Measurements from ENCODE around the gene COPG2.
"Not testable (repeated sequence)": the region's sequence is repeated elsewhere in the genome, so short reads cannot be mapped to it uniquely, and the experiment has no call there.

COPG2 gene

DNA sequence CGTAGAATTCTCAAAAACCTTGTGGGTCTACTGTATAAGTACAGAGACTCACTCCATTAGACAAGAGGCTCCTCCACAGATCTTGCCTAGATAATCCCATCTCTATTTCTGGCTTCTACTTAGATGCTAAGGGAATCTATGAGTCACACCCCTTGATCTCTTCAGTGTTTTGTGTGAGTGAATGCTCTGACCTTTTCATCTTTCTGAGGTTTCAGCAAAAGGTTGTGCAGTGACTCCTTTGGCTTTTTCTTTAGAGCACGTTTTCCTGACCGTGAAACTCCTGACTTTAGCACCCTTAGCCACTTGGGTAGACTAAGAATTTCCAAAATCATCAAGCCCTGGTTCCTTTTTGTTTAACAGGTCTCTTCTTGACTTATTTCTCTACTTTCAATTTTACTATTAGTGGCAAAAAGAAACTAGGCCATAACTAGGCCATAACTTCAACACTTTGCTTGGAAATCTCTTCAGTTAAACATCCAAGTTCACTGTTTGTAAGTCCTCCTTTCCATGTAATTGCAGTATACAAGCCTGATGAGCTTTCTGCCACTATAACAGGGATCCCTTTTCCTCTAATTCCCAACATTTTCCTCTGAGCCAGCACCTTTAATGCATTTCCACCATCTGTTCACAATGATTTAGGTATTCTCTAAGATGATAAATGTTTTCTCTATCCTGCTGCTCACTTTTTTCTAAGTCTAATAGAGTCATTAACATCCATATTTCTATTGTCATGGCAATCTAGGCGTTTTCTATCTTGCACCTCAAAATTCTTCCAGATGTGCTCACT is 19.4 kb downstream of the COPG2 start:
- no peak for DNase-seq (ENCODE audit: low read depth)

DNA sequence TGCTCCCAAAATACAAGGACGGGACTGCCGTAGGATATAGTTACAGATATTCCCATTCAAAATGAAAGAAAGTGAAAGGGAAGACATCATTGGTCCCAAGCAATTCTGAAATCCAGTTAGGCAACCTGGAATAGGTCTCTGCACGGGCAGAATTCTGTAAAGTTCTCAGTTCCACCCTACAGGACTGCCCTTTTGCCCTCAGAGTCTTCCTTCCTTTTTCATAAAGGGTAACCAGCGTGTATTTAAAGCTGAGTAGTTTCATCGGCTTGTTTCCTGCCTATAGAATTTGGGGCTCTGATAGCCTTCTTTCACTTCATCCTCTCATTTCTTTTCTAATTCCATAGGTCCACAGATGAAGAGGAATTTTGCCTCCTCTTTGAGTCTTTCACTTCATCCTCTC is 20.0 kb downstream of the COPG2 start:
- no peak for DNase-seq (ENCODE audit: low read depth)

DNA sequence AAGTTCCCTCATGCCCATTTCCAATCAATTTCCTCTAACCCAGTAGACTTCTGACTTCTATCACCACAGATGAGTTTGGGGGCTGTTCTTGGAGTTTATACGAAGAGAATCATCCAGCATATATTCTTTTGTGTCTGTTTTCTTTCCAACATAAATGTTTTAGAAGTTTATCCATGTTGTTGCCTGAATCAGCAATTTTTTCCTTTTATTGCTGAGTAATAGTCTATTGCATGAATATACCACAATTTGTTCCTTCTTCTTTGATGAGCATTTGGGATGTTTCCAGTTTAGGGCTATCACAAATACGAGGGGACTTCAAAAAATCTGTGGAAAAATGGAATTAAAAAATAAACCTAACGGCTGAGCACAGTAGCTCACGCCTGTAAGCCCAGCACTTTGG is 26.2 kb downstream of the COPG2 start:
- DNase-seq (ENCODE audit: low read depth), result no peak

DNA sequence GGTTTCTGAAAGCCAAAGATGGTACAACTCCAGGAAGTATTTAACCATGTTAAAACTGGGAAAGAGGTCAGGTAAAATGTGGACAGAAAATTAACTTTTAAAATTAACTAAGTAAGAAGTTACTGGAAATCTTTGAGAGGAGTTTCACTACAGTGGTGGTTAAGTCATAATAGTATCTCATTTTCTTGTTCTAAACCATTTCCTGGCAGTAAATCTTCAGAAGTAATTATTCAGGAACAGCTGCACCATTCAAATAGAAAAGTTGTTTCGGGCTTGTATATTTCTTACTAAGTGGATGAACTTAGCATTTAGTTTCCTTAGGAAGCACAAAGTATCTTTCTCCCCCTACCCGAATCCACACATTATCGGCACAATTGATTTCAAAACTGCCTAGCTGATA is 27.1 kb downstream of the COPG2 start:
- no peak for DNase-seq (ENCODE audit: low read depth)

DNA sequence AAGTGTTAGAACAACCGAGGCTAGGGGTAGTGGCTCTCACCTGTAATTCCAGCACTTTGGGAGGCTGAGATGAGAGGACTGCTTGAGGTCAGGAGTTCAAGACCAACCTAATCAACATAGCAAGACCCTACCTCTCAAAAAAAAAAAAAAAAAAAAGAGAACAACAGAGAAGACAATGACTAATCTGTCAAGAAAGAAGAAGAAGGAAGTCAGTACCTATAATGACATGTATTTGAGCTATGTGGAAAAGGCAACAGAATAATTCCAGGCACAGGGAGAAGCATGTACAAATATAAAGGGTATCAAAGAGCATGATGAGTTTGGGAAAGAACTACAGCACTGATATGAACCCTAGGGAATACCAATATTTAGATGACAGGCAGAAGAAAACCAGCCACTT is 27.5 kb downstream of the COPG2 start:
- no peak for DNase-seq (ENCODE audit: low read depth)

DNA sequence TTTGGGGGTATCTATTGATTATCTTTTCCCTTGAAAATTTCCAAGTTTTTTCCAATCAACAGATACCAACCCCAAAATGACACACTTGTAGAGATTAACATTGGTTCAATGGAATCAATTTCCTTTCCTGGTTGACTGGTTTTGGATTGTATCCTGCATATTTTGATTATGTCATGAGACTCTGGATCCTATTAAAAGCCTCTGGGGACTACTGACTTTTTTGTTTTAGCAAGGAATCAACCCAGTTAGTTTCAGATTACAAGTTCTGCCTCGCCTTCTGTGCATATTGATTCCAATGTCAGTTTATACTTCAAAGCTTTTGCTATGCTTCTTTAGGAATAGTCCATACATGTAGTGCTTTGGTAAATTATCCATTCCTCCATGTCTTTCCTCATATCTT is 29.2 kb downstream of the COPG2 start:
- DNase-seq (ENCODE audit: low read depth), result no peak

DNA sequence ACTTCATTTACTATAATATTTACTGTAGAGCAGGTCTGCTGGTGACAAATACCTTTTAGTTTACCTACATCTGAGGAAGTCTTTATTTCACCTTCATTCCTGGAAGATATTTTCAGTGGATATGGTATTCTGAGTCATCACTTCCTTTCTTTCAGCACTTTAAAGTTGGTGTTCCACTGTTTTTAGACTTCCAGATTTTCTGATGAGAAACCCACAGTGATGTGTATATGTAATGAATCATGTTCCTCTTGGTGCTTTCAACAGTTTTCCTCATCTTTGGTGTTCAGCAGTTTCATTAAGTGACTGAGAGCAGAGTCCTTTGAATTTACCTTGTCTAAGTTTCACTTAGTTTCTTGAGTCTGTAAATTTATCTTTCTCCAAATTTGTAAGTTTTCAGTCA is 36.4 kb downstream of the COPG2 start:
- no peak for DNase-seq (ENCODE audit: low read depth)

DNA sequence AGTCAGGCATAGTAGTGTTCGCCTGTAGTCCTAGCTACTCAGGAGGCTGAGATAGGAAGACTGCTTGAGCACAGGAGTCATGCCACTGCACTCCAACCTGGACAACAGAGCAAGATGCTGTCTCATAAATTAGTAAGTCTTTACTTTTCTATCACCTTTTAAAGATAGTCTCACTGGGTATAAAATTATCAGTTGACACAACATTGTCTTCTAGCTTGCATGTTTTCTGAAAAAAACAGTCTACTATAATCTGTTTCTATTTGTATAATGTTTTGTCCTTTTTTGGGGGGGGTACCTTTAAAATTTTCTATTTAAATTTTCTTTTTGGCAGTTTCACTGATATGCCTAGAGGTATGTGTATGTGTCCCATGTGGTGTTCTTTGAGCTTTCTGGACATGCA is 39.6 kb downstream of the COPG2 start:
- DNase-seq (ENCODE audit: low read depth), result no peak

DNA sequence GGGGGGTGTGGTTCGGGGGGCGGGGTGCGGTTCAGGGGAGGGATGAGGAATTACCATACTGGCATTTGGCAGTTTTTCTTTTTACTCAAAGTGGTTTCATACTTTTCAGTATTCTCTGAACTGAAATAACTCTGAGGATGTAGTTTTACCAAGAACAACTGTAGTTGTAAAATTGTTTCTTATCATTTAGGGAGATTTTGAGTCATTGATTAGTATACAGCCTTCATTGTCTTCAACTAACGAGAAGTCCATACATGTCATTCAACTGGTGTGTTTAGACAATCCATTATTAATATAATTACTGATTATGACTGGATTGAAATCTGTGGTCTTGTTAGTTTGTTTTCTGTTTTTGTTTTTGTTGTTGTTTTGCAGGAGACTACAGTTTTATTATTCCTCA is 40.8 kb downstream of the COPG2 start:
- DNase-seq (ENCODE audit: low read depth), result no peak

DNA sequence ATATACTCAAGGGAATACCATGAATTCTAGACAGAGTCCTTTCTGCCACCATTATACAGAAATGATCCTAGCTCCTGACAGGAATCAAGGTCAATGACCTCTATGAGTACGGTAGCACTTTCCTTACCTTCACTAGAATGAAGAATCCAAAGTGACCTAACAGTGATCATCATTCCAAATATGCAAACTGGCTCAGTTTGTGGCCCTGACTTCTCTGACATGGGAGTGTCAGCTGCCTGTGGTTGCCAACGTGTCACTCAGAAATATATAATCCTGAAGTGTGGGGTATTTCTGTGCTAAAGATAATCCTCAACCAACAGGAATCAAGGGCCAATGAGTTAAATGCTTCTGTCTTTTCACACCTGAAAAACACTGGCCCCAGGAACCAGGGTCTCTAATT is 45.7 kb downstream of the COPG2 start:
- no peak for DNase-seq (ENCODE audit: low read depth)

DNA sequence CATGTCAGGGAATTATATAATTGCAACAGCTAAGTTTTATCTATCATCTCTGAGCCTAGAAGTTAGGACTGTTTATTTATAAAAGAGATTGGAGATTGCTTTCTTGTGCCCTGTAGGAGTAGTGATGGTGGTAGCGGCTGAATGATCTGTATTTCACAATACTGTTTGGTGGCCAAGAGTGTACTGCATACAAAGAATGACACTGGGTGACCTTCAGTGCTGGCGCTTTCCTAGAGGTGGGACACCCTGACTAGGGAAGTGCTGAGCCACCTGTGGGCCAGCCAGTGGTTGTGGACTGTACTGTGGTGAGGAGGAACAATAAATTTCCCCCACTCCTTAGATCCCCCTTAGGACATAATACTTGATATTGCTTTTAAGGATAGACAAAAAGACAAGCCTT is 53.0 kb downstream of the COPG2 start:
- no peak for DNase-seq (ENCODE audit: low read depth)

DNA sequence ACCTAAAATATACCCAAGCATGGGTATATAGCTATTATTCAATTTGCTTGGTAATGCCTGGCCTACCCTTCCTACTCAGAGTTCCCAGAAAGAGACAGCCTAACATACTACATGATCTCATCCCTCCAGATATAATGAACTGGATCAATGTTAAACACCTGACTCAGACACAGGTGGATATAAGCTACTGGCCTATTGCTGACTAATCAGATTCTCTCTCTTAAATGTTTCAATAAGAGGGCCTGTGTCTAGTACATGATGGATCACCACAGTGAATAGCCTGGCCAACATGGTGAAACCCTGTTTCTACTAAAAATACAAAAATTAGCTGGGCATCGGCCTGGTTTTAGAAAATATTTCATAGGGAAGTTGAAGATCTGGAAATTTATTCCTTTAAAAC is 54.1 kb downstream of the COPG2 start:
- no peak for DNase-seq (ENCODE audit: low read depth)

DNA sequence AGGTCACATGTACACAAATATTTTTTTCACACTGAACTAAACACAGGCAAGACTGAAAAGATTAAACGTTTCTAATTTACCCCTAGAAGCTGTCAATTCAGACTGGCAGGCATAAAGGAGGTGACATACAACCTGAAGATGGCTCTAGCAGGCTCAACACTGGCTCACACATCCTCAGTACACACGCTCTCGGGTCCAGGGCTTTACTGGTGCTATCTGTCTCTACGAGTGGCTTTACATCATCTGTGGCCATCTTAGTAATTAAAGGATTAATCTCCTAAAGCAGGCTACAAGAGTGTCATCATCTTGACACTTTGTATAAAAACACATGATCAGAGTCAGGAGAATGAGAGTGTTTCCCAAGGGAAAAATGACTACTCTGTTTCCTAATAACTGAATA is 57.3 kb downstream of the COPG2 start:
- no peak for DNase-seq (ENCODE audit: low read depth)

DNA sequence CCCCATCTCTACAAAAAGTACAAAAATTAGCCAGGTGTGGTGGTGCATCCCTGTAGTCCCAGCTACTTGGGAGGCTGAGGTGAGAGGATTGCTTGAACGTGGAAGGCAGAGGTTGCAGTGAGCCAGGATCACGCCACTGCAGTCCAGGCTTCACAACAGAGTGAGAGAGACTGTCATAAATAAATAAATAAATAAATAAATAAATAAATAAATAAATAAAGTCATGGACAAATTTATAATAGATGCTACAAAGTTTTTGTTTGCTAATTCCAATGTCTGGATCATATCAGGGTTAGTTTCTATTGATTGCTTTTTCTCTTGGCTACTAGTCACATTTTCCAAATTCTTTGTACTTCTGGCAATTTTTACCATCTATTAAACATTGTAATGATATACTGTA is 61.5 kb downstream of the COPG2 start:
- DNase-seq (ENCODE audit: low read depth), result not testable (repeated sequence)

DNA sequence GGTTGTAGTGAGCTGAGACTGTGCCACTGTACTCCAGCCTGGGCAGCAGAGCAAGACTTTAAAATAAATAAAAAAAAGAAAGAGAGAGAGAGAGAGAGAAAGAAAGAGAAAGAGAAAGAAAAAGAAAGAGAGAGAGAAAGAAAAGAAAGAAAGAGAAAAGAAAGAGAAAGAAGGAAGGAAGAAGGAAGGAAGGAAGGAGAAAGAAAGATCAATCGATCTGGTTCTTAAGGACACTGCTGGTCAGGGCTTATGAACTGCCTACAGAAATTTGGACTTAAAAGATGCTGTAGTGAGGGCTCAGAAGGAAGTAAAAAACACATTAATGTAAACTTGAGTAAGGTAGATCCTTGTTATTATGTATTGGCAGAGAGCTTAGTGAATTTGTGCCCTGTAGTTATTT is 62.4 kb downstream of the COPG2 start:
- DNase-seq (ENCODE audit: low read depth), result no peak

DNA sequence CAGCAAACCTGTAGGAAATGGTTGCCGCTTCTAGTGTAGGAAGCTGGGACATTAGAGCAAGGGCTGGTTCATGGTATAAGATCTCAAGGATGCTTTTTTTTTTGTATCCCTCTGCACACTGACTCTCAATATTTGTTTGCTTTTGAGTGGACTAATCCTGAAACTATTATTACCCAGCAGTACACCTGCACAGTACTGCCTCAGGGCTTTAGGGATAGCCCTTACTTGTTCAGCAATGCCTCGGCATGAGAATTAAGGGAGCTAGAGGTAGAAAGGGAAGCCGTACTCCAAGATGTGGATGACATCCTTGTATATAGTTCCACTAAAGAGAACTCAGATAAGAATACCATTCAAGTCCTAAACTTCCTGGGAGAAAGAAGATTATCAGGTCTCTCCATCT is 70.5 kb downstream of the COPG2 start:
- DNase-seq (ENCODE audit: low read depth), result no peak

DNA sequence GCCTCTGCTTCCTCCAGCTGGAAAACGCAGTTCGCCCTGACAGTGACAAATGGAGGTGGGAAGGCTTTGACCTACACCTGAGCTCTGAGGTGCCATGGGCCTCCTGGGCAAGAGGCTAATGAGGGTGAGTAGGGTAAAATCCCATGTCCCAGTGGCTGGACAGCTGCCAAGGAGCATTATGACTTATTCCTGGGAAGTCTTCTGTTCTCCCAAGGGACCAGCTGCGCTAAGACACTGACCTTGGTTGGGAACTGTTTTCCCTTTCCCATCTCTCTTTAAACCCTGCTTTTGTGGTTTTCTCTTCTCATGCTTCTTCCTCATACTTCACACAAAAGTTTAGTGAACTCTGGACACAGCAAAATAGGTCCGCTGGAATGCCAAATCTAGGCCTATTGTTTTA is 72.6 kb downstream of the COPG2 start:
- DNase-seq (ENCODE audit: low read depth), result no peak

DNA sequence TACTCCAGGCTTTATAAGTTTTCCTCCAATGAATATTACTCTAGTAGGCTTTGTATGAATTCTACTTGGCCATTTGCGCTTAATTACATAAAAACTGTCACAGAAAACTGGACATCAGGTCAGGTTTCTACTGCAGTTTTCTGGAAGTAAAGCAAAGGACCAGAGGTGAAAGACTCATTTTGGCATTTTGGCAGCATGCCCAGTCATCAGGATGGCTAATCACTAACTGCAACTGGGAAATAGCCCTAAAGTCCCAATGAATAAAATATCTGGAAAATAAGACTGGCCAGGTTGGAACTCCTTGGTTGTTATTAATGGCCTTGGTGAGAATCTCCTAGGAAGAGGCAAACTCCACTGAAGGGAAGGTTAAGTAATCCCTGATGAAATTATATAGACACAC is 75.5 kb downstream of the COPG2 start:
- DNase-seq (ENCODE audit: low read depth), result no peak

DNA sequence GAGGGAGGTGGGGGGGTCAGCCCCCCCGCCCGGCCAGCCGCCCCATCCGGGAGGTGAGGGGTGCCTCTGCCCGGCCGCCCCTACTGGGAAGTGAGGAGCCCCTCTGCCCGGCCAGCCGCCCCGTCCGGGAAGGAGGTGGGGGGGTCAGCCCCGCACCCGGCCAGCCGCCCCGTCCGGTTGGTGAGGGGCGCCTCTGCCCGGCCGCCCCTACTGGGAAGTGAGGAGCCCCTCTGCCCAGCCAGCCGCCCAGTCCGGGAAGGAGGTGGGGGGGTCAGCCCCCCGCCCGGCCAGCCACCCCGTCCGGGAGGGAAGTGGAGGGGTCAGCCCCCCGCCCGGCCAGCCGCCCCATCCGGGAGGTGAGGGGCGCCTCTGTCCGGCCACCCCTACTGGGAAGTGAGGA is 77.1 kb downstream of the COPG2 start:
- DNase-seq (ENCODE audit: low read depth), result not testable (repeated sequence)

DNA sequence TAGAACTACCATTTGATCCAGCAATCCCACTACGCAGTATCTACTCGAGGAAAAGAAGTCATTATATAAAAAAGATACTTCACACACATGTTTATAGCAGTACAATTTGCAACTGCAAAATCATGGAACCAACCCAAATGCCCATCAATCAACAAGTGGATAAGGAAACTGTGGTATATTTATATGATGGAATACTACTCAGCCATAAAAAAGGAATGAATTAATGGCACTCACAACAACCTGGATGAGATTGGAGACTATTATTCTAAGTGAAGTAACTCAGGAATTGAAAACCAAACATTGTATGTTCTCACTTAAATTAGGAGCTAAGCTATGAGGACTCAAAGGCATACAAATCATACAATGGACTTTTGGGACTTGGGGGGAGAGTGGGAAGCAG is 82.6 kb downstream of the COPG2 start:
- DNase-seq (ENCODE audit: low read depth), result not testable (repeated sequence)

DNA sequence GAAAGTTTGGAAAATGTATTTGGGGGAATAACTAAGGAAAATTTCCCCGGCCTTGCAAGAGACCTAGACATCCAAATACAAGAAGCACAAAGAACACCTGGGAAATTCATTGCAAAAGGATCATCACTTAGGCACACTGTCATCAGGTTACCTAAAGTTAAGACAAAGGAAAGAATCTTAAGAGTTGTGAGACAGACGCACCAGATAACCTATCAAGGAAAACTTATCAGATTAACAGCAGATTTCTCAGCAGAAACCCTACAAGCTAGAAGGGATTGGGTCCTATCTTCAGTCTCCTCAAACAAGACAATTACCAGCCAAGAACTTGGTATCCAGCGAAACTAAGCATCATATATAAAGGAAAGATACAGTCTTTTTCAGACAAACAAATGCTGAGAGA is 93.4 kb downstream of the COPG2 start:
- DNase-seq (ENCODE audit: low read depth), result not testable (repeated sequence)

DNA sequence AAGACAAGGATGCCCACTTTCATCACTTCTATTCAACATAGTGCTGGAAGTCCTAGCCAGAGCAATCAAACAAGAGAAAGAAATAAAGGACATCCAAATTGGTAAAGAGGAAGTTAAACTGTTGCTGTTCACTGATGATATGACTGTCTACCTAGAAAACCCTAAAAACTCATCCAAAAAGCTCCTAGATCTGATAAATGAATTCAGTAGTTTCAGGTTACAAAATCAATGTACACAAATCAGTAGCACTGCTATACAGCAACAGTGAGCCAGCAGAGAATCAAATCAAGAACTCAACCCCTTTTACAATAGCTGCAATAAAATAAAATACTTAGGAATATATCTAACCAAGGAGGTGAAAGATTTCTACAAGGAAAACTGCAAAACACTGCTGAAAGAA is 98.4 kb downstream of the COPG2 start:
- not testable (repeated sequence) for DNase-seq (ENCODE audit: low read depth)

DNA sequence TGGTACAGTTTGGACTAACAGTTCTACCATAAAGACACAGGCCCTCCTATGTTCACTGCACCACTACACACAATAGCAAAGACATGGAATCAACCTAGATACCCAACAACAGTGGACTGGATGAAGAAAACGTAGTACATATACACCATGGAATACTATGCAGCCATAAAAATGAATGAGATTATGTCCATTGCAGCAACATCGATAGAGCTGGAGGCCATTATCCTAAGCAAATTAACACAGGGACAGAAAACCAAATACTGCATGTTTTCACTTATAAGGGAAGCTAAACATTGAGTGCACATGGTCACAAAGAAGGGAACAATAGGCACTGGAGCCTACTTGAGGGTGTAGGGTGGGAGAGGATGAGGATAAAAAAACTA is 101.7 kb downstream of the COPG2 start:
- DNase-seq (ENCODE audit: low read depth), result no peak

DNA sequence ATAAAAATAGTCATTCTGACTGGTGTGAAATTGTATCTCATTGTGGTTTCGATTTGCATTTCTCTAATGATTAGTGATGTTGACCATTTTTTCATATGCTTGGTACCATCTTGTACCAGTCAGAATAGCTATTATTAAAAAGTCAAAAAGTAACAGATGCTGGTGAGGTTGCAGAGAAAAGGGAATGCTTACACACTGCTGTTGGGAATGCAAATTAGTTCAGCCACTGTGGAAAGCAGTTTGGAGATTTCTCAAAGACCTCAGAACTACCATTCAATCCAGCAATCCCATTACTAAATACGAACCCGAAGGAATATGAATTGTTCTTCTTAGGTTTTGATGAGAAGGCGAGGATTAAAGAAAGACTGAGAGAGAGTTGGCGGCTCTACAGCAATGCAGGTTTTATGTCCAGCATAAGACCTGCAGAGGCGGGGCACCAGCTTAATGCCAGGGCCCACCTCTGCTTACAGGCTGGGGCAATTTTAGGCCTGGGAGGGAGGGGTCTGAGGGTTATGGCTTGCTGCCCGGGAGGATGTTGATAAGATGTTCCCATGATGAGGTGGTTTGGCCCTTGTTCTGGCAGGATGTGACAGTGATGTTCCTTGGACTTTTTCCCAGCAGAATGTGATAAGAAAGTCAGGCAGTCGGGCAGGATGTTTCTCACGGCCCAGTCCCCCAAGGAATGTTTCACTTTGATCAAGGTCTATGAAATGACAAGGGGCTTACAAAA is 102.2 kb downstream of the COPG2 start:
- no peak for DNase-seq (ENCODE audit: low read depth)

Measured in activated T-cell treated with anti-CD3 and anti-CD28 coated beads for 1 hour (primary cell).